ENCODE measurements around the gene RASL10B. TPM values are rescaled to one million over a fixed set of nuclear protein-coding genes. Genes with fewer than 3 reads are reported as not detected.
A peak's percentile ranks its signal among the peaks of the same experiment; 100 is the strongest.
"Not testable (repeated sequence)": the region's sequence is repeated elsewhere in the genome, so short reads cannot be mapped to it uniquely, and the experiment has no call there.

The RASL10B gene, protein sequence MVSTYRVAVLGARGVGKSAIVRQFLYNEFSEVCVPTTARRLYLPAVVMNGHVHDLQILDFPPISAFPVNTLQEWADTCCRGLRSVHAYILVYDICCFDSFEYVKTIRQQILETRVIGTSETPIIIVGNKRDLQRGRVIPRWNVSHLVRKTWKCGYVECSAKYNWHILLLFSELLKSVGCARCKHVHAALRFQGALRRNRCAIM
- total RNA-seq, result 2.2 TPM

- peak in 2 of 3 donors; percentile 40 to 48 for DNase-seq (ENCODE audit: low read depth in 2 of 3, low spot score in 2 of 3)
Measured at GRCh38 chr17:35731239-35731916, at the start of gene RASL10B. TSS of gene RASL10B (plus strand) at chr17:35731639. CDS start at chr17:35735185, 3,546 bp downstream.

DNA sequence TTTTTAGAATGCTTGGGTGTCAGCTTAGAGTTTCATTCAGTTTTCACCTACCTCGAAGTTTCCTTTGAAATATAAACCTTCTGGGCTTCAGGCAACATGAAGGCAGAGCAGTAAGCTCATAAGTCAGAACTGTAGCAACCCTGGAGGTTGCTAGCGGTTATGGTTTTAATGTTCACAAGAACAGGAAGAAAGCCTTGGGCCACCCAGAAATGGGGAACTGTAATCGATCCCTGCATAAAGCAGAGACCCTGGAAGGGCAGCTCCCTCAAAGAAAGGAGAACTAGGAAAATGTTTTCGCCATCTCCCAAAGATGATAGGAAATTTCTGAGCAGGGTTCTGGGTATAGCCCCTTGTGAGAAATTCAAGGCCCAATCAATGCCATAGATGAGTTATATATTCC lies 47.8 kb upstream of the RASL10B start:
- no peak for DNase-seq (ENCODE audit: low read depth in 2 of 3, low spot score in 2 of 3)

DNA sequence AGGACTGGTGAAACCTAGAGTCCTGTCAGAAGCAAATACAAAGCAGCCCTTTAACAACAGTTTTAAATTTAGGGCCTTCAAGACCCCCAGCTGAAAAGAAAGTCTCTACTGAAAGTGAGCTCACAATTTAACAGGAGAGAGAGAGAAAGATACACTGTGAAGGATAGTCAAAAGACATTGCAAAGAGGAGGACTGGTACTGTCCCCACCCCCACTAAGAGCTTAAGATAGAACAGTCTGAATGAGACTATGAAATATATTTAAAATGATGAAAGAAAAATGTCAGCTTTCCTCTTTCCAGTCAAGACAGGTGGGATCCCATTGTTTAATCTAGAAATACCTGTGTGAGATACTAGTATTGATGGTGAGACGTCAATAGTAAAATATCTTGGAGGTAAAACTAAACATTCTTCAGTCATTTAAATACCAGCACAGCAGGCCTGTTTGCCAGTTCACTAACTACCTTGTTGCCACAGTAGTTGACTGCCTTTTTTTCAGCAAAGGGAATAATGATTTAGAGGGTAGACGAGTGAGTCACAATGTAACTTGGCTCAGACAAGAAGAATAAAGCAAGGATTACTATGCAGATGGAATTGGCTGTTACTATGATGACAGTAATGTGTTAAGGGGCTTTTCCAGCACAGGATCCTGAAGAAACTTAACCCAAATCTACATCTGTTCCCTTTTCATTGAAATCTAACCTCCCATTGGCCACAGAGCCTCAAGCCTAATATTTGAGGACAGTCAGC lies 47.2 kb upstream of the RASL10B start:
- no peak for DNase-seq (ENCODE audit: low read depth in 2 of 3, low spot score in 2 of 3)

- DNase-seq (ENCODE audit: low read depth in 2 of 3, low spot score in 2 of 3), result no peak
Measured at GRCh38 chr17:35692512-35693210, 38.8 kb upstream of the RASL10B start.

- DNase-seq (ENCODE audit: low read depth in 2 of 3, low spot score in 2 of 3), result no peak
Measured at GRCh38 chr17:35693662-35694061, 37.8 kb upstream of the RASL10B start.

- no peak for DNase-seq (ENCODE audit: low read depth in 2 of 3, low spot score in 2 of 3)
Measured at GRCh38 chr17:35694906-35695305, 36.5 kb upstream of the RASL10B start.

- DNase-seq (ENCODE audit: low read depth in 2 of 3, low spot score in 2 of 3), result no peak
Measured at GRCh38 chr17:35695613-35696012, 35.8 kb upstream of the RASL10B start.

GRCh38 chr17:35698800-35699199 lies 32.6 kb upstream of the RASL10B start:
- no peak for DNase-seq (ENCODE audit: low read depth in 2 of 3, low spot score in 2 of 3)

DNA sequence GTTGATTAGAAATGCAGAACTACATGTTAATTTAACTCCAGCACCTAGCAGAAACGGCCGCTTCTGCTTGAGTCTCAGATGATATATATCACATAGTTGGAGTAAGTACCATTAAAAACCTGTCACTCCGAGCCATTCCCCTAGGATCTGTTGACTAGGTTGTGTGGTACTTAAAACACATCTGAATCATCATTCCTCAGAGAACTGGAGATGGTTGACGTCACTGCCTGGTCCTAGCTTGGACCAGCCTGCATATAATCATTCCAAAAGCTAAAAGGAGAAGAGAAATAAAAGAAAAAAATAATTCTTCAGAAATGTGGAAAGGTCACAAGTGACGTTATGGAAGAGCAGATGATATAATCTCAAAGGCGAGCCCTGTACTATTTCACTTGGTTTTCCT lies 31.3 kb upstream of the RASL10B start:
- no peak for DNase-seq (ENCODE audit: low read depth in 2 of 3, low spot score in 2 of 3)

GRCh38 chr17:35701491-35701890 lies 29.9 kb upstream of the RASL10B start:
- DNase-seq (ENCODE audit: low read depth in 2 of 3, low spot score in 2 of 3), result no peak

DNA sequence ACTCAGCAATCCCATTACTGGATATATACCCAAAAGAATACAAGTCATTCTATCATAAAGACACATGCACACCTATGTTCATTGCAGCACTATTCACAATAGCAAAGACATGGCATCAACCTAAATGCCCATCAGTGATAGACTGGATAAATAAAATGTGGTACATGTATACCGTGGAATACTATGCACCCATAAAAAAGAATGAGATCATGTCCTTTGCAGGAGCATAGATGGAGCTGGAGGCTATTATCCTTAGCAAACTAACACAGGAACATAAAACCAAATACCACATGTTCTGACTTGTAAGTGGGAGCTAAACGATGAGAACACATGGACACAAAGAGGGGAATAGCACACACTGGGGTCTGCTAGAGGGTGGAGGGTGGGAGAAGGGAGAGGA lies 28.1 kb upstream of the RASL10B start:
- DNase-seq (ENCODE audit: low read depth in 2 of 3, low spot score in 2 of 3), result not testable (repeated sequence)

DNA sequence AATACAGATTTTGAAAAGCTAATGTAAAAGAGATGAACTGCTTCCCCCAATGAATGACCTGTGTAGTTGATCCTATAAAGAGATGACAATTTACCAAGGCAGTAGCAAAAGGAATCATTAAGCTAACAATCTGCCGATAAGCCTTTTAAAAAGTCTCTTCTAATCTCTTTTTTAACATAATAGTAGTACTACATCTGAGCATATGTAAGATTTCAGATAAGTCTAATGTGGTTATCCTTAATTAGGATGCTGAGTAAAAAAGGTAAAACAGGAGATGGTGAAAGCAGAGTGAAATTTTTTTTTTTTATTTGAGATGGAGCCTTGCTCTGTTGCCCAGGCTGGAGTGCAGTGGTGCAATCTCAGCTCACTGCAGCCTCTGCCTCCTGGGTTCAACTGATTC lies 26.2 kb upstream of the RASL10B start:
- DNase-seq (ENCODE audit: low read depth in 2 of 3, low spot score in 2 of 3), result no peak

GRCh38 chr17:35705705-35706104 lies 25.7 kb upstream of the RASL10B start:
- DNase-seq (ENCODE audit: low read depth in 2 of 3, low spot score in 2 of 3), result no peak

GRCh38 chr17:35708149-35708548 lies 23.3 kb upstream of the RASL10B start:
- DNase-seq (ENCODE audit: low read depth in 2 of 3, low spot score in 2 of 3), result no peak

- peak in 1 of 3 donors; percentile 30 for DNase-seq (ENCODE audit: low read depth in 2 of 3, low spot score in 2 of 3)
Measured at GRCh38 chr17:35708951-35709350, 22.5 kb upstream of the RASL10B start.

- no peak for DNase-seq (ENCODE audit: low read depth in 2 of 3, low spot score in 2 of 3)
Measured at GRCh38 chr17:35709874-35710273, 21.6 kb upstream of the RASL10B start.

DNA sequence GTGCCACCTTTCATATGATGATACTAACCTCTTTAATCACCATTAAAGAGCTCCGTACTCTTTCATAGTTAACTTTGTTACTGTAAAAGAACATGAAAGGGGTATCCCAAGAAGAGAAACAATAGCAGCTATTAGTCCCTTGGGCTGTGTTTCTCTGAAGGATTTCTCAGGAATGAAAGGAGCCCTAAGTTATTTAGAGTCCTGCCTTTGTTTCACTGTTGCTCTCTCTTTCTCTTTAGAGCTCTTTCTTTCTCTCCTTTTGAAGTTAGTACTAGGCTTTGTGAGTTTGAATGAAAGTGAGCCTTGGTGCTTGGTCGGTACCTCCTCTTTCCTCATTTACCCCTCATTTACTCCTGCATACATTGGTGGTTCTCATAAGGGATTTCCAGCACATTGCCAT lies 20.5 kb upstream of the RASL10B start:
- DNase-seq (ENCODE audit: low read depth in 2 of 3, low spot score in 2 of 3), result no peak

DNA sequence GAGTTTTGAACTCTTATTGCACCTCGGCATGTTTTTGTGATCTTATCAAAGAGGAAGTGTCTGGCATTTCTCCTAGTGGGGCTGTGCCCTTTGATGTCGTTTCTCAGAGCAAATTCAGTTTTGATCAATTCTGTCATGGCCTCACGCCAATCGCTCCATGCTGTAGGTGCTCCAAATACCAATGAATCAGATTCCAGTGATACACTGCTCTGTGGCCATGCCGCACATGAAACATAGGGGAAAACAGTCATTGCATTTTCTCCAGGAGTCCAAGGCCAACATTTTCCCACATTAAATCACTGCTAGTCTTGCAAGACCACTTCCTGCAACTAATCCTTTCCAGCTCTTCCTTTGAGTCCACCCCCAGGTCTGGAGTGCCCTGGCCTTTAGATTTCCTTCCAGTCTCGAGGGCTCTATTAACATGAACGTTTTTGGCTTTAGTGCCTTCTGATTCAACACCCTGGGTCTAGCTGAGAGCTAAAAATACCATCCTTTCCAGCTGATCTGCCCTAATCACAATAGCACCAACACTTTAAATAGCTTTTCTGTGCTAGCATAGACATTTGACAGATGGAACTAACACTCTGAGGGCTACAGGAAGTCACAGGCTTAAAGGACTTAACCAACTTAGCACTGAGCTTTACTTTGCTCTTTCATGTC lies 18.2 kb upstream of the RASL10B start:
- peak in 1 of 3 donors; percentile 10 for DNase-seq (ENCODE audit: low read depth in 2 of 3, low spot score in 2 of 3)

DNA sequence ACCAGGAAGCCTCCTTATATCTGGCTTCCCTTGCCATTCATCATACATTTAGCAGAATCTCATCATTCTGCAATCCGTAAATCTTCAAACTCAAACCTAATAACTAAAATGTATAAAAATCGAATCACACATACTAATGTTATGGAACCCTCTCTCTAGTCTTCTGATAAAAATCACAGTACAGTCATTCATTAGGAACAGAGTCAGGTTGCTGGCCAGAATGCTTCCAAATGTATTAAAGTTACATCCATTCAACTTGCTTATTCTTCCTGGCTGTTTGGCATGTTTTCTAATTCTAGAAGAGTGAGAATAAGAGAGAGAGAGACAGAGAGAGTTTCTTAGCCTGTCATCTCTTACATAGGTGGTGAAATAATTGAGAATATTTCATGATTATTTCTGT lies 16.5 kb upstream of the RASL10B start:
- DNase-seq (ENCODE audit: low read depth in 2 of 3, low spot score in 2 of 3), result no peak

- no peak for DNase-seq (ENCODE audit: low read depth in 2 of 3, low spot score in 2 of 3)
Measured at GRCh38 chr17:35715416-35715815, 16.0 kb upstream of the RASL10B start.

DNA sequence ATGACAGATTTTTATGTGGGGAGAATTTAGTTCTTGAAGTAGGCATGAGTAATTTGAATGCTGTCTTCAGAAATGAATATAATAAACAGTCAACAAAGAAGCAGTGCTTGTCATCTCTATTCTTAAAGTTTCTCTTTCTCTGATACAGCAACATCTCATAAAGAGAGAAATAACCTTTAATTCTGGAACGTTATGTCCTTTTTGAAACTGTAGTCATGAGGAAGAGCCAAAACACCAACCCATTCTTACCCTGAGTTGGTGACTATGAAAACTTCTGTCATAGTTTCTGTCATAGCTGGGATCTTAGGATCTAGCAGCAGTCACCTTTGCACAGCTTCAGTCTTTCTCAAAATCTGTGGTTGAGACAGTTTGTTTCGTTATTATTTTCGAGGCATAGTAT lies 15.3 kb upstream of the RASL10B start:
- no peak for DNase-seq (ENCODE audit: low read depth in 2 of 3, low spot score in 2 of 3)

All from hematopoietic multipotent progenitor cell (in vitro differentiated cells).